Calu3 (cell line): ENCODE results near the gene SMIM7. TPM values are rescaled to one million over a fixed set of nuclear protein-coding genes. Genes with fewer than 3 reads are reported as not detected.

Experiments
- BruUV-seq: library from RNA; stranded (reverse); fragments of 400-500 nt; replicated peaks from 2 replicates; lab custom pipeline; 2021; lab: Mats Ljungman, UMichigan
- CTCF ChIA-PET: fragments of 300-600 bp; sonication (Branson Sonifier 250); formaldehyde crosslinking; loops from one replicate; lab custom pipeline; 2022; ENCODE audit warnings: antibody characterized with exemption; lab: Charles Lee
- DNase-seq: peaks from one replicate; pipeline ENCODE4 v3.0.0; 2022
- H3K27ac Mint-ChIP-seq: one replicate; pipeline ENCODE4 v1.8.0; 2022; ENCODE audit warnings: mixed read lengths; ENCODE audit not compliant: unreplicated experiment
- H3K27me3 Mint-ChIP-seq: one replicate; pipeline ENCODE4 v1.8.0; 2022; ENCODE audit warnings: mixed read lengths; ENCODE audit not compliant: unreplicated experiment
- H3K36me3 Mint-ChIP-seq: one replicate; pipeline ENCODE4 v1.8.0; 2022; ENCODE audit warnings: mild to moderate bottlenecking, moderate library complexity, mixed read lengths; ENCODE audit not compliant: insufficient read depth, unreplicated experiment
- H3K4me1 Mint-ChIP-seq: one replicate; pipeline ENCODE4 v1.8.0; 2022; ENCODE audit warnings: mild to moderate bottlenecking, low read depth, mixed read lengths; ENCODE audit not compliant: unreplicated experiment
- H3K4me3 Mint-ChIP-seq: one replicate; pipeline ENCODE4 v1.8.0; 2022; ENCODE audit warnings: mild to moderate bottlenecking, low read depth, moderate library complexity, mixed read lengths; ENCODE audit not compliant: unreplicated experiment
- H3K9me3 Mint-ChIP-seq: one replicate; pipeline ENCODE4 v1.8.0; 2022; ENCODE audit warnings: low read depth, mixed read lengths; ENCODE audit not compliant: unreplicated experiment
- intact Hi-C: fragments of 100-400 bp; cut with micrococcal nuclease; formaldehyde crosslinking; loops from one replicate; pipeline ENCODE4 v1.10.0; 2022; ENCODE audit not compliant: unreplicated experiment
- total RNA-seq: library from RNA; stranded (reverse); gene quantifications from 2 replicates; pipeline ENCODE4 v1.2.3, GENCODE V29; 2022
- TF ChIP-seq, protein P1 (sequence below): fragments of 200-600 bp; IDR thresholded peaks from one replicate; pipeline ENCODE4 v1.8.0; 2022; ENCODE audit warnings: antibody characterized with exemption; ENCODE audit not compliant: unreplicated experiment

SMIM7 gene
- total RNA-seq, 1 experiment from 2014 or later = 40.9 TPM

DNA sequence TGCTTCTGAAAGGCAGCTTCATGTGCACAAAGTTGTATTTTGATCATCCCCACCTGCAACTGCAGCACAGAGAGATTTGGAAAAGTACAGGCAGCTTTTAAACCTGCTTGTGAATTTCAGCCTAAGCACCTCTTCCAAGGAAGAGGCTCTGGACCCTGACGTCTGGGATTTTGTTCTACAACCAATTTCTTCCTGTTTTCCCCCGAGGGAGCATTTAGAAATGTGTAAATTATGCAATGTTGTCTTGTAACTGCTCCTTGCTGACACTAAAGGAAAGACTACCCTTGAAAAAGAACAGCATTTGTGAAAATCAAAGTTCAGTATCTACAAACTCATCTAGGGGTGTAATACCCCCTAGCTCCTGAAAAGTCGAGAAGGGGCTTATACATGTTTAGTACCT, 47.3 kb downstream of the SMIM7 start:
- Mint-ChIP-seq H3K27ac (no peak overlapping the region), H3K4me3 (no peak overlapping the region), H3K4me1 (peaks cover 10% of the 10 kb centered on the region), H3K9me3 (no peaks in the 10 kb centered on the region), H3K36me3 (no peaks in the 10 kb centered on the region), H3K27me3 (no peaks in the 10 kb centered on the region)
- DNase-seq = no peak
- intact Hi-C loops = no loop called here
- CTCF ChIA-PET = no interaction called here
- TF ChIP-seq, protein P1, sequence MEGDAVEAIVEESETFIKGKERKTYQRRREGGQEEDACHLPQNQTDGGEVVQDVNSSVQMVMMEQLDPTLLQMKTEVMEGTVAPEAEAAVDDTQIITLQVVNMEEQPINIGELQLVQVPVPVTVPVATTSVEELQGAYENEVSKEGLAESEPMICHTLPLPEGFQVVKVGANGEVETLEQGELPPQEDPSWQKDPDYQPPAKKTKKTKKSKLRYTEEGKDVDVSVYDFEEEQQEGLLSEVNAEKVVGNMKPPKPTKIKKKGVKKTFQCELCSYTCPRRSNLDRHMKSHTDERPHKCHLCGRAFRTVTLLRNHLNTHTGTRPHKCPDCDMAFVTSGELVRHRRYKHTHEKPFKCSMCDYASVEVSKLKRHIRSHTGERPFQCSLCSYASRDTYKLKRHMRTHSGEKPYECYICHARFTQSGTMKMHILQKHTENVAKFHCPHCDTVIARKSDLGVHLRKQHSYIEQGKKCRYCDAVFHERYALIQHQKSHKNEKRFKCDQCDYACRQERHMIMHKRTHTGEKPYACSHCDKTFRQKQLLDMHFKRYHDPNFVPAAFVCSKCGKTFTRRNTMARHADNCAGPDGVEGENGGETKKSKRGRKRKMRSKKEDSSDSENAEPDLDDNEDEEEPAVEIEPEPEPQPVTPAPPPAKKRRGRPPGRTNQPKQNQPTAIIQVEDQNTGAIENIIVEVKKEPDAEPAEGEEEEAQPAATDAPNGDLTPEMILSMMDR = no peak
- BruUV-seq = no TSS peak

DNA sequence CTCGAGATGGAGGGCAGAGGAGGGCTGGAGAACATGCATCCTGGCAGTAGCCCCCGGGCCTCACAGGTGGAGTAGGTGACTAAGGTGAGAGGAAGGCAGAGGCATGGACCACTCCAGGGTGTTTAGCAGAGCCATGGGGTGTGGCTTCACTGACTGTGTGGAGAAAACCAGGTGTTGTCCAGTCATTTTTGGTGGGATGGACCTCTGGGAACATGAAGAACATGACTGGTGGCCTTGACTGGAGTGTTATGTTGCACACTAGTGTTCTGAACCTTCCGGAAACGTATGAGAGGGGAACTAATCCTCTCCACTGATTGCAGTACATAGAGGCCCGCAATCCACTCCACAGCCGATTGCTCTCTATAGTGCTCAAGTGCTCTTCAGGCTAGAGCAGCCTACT, 48.8 kb downstream of the SMIM7 start:
- TF ChIP-seq, protein P1 = no peak
- Mint-ChIP-seq H3K9me3 (no peaks in the 10 kb centered on the region), H3K4me1 (peaks cover 10% of the 10 kb centered on the region), H3K27me3 (no peaks in the 10 kb centered on the region), H3K36me3 (no peaks in the 10 kb centered on the region), H3K27ac (no peak overlapping the region), H3K4me3 (no peak overlapping the region)
- intact Hi-C loops = no loop called here
- CTCF ChIA-PET = no interaction called here
- no TSS peak for BruUV-seq
- DNase-seq = no peak

DNA sequence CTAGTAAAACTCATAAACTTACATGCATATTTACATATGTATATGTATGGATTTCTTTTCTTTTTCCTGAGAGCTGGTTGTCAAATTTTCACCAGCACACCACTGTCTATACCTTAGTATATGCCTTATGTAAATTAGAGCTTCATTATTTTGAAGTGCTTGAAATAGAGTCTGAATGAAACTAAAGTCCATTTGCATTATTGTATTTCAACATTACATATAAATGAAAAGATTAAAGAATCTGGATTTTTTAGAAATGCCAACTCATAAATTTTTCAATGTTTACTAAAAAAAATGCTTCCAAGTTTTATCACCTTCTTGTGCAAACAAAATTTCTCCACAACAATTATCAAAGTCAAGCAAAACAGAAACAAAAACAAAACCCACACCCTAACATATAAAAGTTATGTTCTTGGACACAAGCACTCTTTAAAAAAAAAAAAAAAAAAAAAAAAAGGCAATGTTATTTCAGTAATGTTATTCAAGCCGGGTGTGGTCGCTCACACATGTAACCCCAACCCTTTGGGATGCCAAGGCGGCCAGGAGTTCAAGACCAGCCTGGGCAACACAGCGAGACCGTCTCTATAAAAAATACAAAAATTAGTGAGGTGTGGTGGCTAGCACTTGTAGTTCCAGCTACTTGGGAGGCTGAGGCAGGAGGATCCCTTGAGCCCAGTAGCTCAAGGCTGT, 50.3 kb downstream of the SMIM7 start:
- no peak overlapping the region for H3K27ac Mint-ChIP-seq
- CTCF ChIA-PET = no interaction called here
- BruUV-seq = no TSS peak

DNA sequence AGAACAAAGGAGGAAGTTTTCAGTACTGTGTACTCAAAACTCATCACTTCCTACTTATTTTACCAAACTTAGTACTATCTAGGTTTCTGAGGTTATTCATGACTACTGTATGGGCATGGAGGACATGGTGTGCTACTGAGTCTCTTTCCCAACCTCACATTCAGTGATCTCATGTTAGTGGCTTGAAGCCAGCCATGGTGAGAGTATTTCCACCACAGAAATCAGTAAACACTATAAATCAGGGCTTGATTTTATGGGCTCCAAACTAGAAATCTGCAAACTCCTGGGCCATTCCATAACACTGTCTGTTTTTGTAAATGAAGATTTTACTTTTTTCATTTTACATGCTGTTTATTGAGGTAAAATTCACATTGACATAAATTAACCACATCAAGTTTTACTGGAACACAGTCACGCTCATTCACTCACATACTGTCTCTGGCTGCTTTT, 51.6 kb downstream of the SMIM7 start:
- BruUV-seq = no TSS peak
- intact Hi-C loops = no loop called here
- no peak overlapping the region for H3K27ac Mint-ChIP-seq

More for the DNA sequence above, 50.3 kb downstream of the SMIM7 start:
- DNase-seq = no peak
- TF ChIP-seq, protein P1 = no peak
- Mint-ChIP-seq H3K9me3 (no peaks in the 10 kb centered on the region), H3K4me1 (peaks cover 9% of the 10 kb centered on the region), H3K4me3 (no peak overlapping the region), H3K36me3 (no peaks in the 10 kb centered on the region), H3K27me3 (no peaks in the 10 kb centered on the region)
- intact Hi-C loops = no loop called here

More for the DNA sequence above, 51.6 kb downstream of the SMIM7 start:
- CTCF ChIA-PET = no interaction called here
- Mint-ChIP-seq H3K4me1 (peaks cover 8% of the 10 kb centered on the region), H3K27me3 (no peaks in the 10 kb centered on the region), H3K36me3 (no peaks in the 10 kb centered on the region), H3K4me3 (no peak overlapping the region), H3K9me3 (no peaks in the 10 kb centered on the region)
- no peak for DNase-seq
- TF ChIP-seq, protein P1 = no peak
